Colonic mucosa (tissue), 4 donors: ENCODE measurements around the gene TAGLN. TPM values are rescaled to one million over a fixed set of nuclear protein-coding genes. Genes with fewer than 3 reads are reported as not detected.

ENCODE experiments used
- DNase-seq: peaks from one replicate; pipeline ENCODE4 v3.0.0-alpha.2; 2020
- H3K27ac ChIP-seq: fragments of 200-600 bp; one replicate; pipeline ENCODE4 v1.8.0; 2021
- H3K27me3 ChIP-seq: fragments of 200-600 bp; one replicate; pipeline ENCODE4 v1.8.0; 2021
- H3K36me3 ChIP-seq: fragments of 200-600 bp; one replicate; pipeline ENCODE4 v1.8.0; 2021
- H3K4me1 ChIP-seq: fragments of 200-600 bp; one replicate; pipeline ENCODE4 v1.8.0; 2021; ENCODE audit warnings: mild to moderate bottlenecking
- H3K4me3 ChIP-seq: fragments of 200-600 bp; one replicate; pipeline ENCODE4 v1.8.0; 2021
- H3K9ac ChIP-seq, 2 donors: one replicate each; pipeline ENCODE4 v1.7.0; 2013; ENCODE audit warnings: control low read depth in 2 of 2, low read depth in 2 of 2, low read length in 2 of 2
- H3K9me3 ChIP-seq: fragments of 200-600 bp; one replicate; pipeline ENCODE4 v1.8.0; 2021
- intact Hi-C: fragments of 100-400 bp; cut with DNase I; formaldehyde crosslinking; loops from one replicate; pipeline ENCODE4 v1.14.1; 2022
- total RNA-seq, 2 donors: library from RNA; stranded (reverse); fragmentation: NEBNext Ultra II Directional in 1 of 2; extraction: Animal tissue kit (Norgen Biotek cat#: 25700) in 1 of 2; gene quantifications; one replicate each; pipeline ENCODE4 v1.2.1, GENCODE V29; 2021
- TF ChIP-seq, protein P1 (sequence below): fragments of 200-600 bp; IDR thresholded peaks from one replicate; pipeline ENCODE4 v1.8.0; 2022; ENCODE audit warnings: antibody characterized with exemption, mild to moderate bottlenecking
- donor health status: healthy.
- donor health status: DM: no; HTN: no; CAD: no.
- donor health status: DM: no; HTN: no; CAD: no.

The TAGLN gene
- total RNA-seq, 2 donors from 2014 or later: 86.8 to 989 TPM

DNA sequence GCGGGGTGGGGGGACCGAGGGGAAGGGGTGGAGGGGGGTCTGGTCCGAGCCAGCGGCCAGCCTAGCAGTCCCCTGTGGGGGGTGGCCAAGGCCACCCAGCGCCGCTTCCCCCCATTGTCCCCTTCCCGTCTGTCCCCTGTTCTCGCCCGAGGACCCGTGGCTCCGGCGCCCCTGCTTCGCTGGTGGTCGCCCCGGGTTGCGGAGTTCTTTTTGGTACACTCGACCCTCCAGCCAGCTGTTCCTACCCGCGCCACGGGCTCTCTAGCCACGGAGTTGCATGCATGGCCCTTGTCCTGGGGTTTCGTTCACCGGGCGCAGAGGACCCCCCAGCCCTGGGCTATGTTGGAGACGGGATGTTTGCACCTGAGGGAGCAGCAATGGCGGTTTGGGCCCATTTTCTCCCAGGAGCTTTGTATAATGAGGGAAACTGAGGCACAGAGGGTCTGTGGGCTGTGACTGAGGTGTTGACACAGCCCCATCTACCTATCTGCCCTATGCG lies 33.8 kb downstream of the TAGLN start:
- H3K9me3 ChIP-seq: no peaks in the 10 kb centered on the region
- intact Hi-C loops: loop anchor here (5.0 kb wide), 1 partner anchor 94 kb away; the partner anchor contains the start of gene CEP164
- no peak for DNase-seq
- TF ChIP-seq, protein P1, sequence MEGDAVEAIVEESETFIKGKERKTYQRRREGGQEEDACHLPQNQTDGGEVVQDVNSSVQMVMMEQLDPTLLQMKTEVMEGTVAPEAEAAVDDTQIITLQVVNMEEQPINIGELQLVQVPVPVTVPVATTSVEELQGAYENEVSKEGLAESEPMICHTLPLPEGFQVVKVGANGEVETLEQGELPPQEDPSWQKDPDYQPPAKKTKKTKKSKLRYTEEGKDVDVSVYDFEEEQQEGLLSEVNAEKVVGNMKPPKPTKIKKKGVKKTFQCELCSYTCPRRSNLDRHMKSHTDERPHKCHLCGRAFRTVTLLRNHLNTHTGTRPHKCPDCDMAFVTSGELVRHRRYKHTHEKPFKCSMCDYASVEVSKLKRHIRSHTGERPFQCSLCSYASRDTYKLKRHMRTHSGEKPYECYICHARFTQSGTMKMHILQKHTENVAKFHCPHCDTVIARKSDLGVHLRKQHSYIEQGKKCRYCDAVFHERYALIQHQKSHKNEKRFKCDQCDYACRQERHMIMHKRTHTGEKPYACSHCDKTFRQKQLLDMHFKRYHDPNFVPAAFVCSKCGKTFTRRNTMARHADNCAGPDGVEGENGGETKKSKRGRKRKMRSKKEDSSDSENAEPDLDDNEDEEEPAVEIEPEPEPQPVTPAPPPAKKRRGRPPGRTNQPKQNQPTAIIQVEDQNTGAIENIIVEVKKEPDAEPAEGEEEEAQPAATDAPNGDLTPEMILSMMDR: no peak
- peaks cover 9% of the 10 kb centered on the region for H3K36me3 ChIP-seq
- H3K4me1 ChIP-seq: peaks cover 6% of the 10 kb centered on the region
- H3K27ac ChIP-seq: peak overlapping the region; percentile 94
- H3K4me3 ChIP-seq: peak overlapping the region; percentile 97
- peak overlapping the region; percentile 77 to 92 for H3K9ac ChIP-seq
- no peaks in the 10 kb centered on the region for H3K27me3 ChIP-seq

DNA sequence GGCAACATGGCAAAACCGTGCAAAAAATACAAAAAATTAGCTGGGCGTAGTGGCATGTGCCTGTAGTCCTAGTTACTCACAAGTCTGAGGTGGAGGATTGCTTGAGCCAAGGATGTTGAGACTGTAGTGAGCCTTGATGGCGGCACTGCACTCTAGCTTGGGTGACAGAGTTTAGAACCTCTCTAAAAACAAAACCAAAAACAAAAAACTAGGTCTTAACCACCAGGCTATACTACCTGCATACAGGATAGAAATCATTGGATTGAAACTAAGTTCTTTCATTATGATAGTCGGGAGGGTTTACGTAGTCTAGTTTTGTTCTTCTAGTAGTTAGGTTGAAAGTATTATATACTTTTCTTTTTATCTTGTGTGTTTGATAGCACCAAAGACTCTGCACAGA lies 39.1 kb downstream of the TAGLN start:
- Histone ChIP-seq H3K9ac (no peak overlapping the region), H3K27me3 (no peaks in the 10 kb centered on the region), H3K4me3 (no peak overlapping the region), H3K27ac (no peak overlapping the region), H3K4me1 (no peaks in the 10 kb centered on the region), H3K36me3 (no peaks in the 10 kb centered on the region), H3K9me3 (no peaks in the 10 kb centered on the region)
- DNase-seq: no peak
- TF ChIP-seq, protein P1: no peak
- intact Hi-C loops: no loop called here

DNA sequence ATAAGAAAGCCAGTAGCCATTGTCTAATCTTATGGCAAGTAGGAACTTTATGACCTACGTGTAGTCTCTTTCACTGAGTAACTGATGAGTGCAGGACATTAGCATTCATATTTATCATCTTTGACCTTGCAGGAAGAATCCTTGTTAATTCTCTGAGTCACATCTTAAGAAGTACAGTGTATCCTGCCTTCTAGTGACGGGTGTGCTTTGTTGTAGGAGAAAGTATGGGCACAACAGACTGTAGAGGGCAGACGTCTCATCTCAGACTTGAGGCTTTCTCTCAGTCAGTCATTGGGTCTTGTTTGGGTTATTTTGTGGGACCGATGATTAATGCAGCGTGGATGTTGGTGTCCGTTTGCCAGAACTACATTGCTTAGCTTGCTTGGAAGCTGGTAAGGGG lies 40.1 kb downstream of the TAGLN start:
- Histone ChIP-seq H3K27ac (no peak overlapping the region), H3K9ac (no peak overlapping the region), H3K4me1 (no peaks in the 10 kb centered on the region), H3K36me3 (peaks cover 4% of the 10 kb centered on the region), H3K27me3 (no peaks in the 10 kb centered on the region), H3K9me3 (no peaks in the 10 kb centered on the region), H3K4me3 (no peak overlapping the region)
- DNase-seq: no peak
- TF ChIP-seq, protein P1: no peak
- intact Hi-C loops: no loop called here

DNA sequence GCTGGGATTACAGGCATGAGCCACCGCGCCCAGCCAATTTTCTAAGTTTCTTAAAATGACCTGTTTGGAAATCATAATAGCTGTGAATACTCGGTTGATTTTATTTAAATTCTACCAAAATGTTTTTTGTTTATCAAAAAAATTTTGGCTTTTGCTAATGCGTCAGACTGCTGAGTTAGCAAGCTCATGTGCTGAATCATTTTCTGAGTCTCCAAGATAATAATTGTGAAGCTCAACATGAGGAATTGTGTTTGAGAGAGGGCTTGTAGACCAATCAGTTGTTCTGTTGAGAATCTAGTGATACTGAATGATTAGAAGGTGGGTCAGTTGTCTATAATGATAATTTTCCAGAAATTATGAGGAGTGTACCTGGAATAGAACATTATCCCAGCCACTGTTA lies 49.2 kb downstream of the TAGLN start:
- intact Hi-C loops: no loop called here

DNA sequence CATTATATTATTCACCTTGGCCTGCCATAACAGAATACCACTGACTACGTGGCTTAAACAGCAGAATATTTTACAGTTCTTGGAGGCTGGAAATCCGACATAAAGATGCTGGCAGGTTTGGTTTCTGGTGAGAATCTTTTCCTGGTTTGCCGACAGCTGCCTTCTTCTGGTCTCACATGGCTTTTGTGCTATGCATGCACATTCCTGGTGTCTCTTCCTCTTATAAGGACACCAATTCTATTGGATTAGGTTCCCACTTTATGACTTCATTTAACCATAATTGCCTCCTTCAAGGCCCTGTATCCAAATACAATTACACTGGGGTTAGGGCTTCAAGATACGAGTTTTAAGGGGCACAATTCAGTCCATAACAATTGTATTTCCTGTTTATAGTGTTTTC lies 50.4 kb downstream of the TAGLN start:
- intact Hi-C loops: no loop called here
- Histone ChIP-seq H3K36me3 (peaks cover 10% of the 10 kb centered on the region), H3K4me3 (no peak overlapping the region), H3K27ac (no peak overlapping the region), H3K4me1 (no peaks in the 10 kb centered on the region), H3K9ac (no peak overlapping the region), H3K9me3 (no peaks in the 10 kb centered on the region), H3K27me3 (no peaks in the 10 kb centered on the region)
- no peak for DNase-seq
- TF ChIP-seq, protein P1: no peak

More for the DNA sequence above, 49.2 kb downstream of the TAGLN start:
- TF ChIP-seq, protein P1: no peak
- Histone ChIP-seq H3K27ac (no peak overlapping the region), H3K36me3 (peaks cover 16% of the 10 kb centered on the region), H3K9me3 (no peaks in the 10 kb centered on the region), H3K4me3 (no peak overlapping the region), H3K9ac (no peak overlapping the region), H3K27me3 (no peaks in the 10 kb centered on the region), H3K4me1 (no peaks in the 10 kb centered on the region)
- DNase-seq: no peak
